ENCODE measurements around the gene LRRC7. TPM values are rescaled to one million over a fixed set of nuclear protein-coding genes. Genes with fewer than 3 reads are reported as not detected.

The LRRC7 gene
- total RNA-seq, 3 donors from 2014 or later = not detected

GRCh38 chr1:70101774-70102173 is 534.1 kb downstream of the LRRC7 start:
- Histone ChIP-seq H3K27ac (no peak overlapping the region), H3K9me3 (no peaks in the 10 kb centered on the region), H3K36me3 (no peaks in the 10 kb centered on the region), H3K4me3 (no peak overlapping the region), H3K4me1 (no peaks in the 10 kb centered on the region), H3K27me3 (no peaks in the 10 kb centered on the region)
- intact Hi-C loops (cut with DNase I; ENCODE audit: low total_unique reads) = no loop called here
- TF ChIP-seq POLR2A (IDR thresholded peaks at IDR 0.05) = no peak
- TF ChIP-seq, protein P1, sequence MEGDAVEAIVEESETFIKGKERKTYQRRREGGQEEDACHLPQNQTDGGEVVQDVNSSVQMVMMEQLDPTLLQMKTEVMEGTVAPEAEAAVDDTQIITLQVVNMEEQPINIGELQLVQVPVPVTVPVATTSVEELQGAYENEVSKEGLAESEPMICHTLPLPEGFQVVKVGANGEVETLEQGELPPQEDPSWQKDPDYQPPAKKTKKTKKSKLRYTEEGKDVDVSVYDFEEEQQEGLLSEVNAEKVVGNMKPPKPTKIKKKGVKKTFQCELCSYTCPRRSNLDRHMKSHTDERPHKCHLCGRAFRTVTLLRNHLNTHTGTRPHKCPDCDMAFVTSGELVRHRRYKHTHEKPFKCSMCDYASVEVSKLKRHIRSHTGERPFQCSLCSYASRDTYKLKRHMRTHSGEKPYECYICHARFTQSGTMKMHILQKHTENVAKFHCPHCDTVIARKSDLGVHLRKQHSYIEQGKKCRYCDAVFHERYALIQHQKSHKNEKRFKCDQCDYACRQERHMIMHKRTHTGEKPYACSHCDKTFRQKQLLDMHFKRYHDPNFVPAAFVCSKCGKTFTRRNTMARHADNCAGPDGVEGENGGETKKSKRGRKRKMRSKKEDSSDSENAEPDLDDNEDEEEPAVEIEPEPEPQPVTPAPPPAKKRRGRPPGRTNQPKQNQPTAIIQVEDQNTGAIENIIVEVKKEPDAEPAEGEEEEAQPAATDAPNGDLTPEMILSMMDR (IDR thresholded peaks at IDR 0.05) = no peak
- TF ChIP-seq POLR2AphosphoS5 (IDR thresholded peaks at IDR 0.05) = no peak
- DNase-seq (ENCODE audit: low spot score in 2 of 2) = no peak

- intact Hi-C loops (cut with DNase I; ENCODE audit: low total_unique reads) = no loop called here
- Histone ChIP-seq H3K36me3 (no peaks in the 10 kb centered on the region), H3K27ac (no peak overlapping the region), H3K9me3 (no peaks in the 10 kb centered on the region), H3K4me3 (no peak overlapping the region), H3K27me3 (no peaks in the 10 kb centered on the region), H3K4me1 (no peaks in the 10 kb centered on the region)
- DNase-seq (ENCODE audit: low spot score in 2 of 2) = no peak
- no peak for TF ChIP-seq POLR2AphosphoS5 (IDR thresholded peaks at IDR 0.05)
- TF ChIP-seq, protein P1 (IDR thresholded peaks at IDR 0.05) = no peak
- no peak for TF ChIP-seq POLR2A (IDR thresholded peaks at IDR 0.05)
Observed at GRCh38 chr1:70103770-70104169, 536.0 kb downstream of the LRRC7 start.

- Histone ChIP-seq H3K27ac (no peak overlapping the region), H3K4me1 (no peaks in the 10 kb centered on the region), H3K4me3 (no peak overlapping the region), H3K36me3 (no peaks in the 10 kb centered on the region), H3K9me3 (no peaks in the 10 kb centered on the region), H3K27me3 (no peaks in the 10 kb centered on the region)
- DNase-seq (ENCODE audit: low spot score in 2 of 2) = no peak
- intact Hi-C loops (cut with DNase I; ENCODE audit: low total_unique reads) = no loop called here
- no peak for TF ChIP-seq POLR2AphosphoS5 (IDR thresholded peaks at IDR 0.05)
- no peak for TF ChIP-seq POLR2A (IDR thresholded peaks at IDR 0.05)
- TF ChIP-seq, protein P1 (IDR thresholded peaks at IDR 0.05) = no peak
Observed at GRCh38 chr1:70109241-70109640, 541.5 kb downstream of the LRRC7 start.

- no peak for DNase-seq (ENCODE audit: low spot score in 2 of 2)
- H3K4me1 ChIP-seq = no peaks in the 10 kb centered on the region
- no peak overlapping the region for H3K27ac ChIP-seq
- TF ChIP-seq POLR2AphosphoS5 (IDR thresholded peaks at IDR 0.05) (no peak), POLR2A (IDR thresholded peaks at IDR 0.05) (no peak)
- TF ChIP-seq, protein P1 (IDR thresholded peaks at IDR 0.05) = no peak
- no peaks in the 10 kb centered on the region for H3K9me3 ChIP-seq
- no peaks in the 10 kb centered on the region for H3K36me3 ChIP-seq
- no peak overlapping the region for H3K4me3 ChIP-seq
- H3K27me3 ChIP-seq = no peaks in the 10 kb centered on the region
- intact Hi-C loops (cut with DNase I; ENCODE audit: low total_unique reads) = no loop called here
Observed at GRCh38 chr1:70112838-70113237, 545.1 kb downstream of the LRRC7 start.

DNA sequence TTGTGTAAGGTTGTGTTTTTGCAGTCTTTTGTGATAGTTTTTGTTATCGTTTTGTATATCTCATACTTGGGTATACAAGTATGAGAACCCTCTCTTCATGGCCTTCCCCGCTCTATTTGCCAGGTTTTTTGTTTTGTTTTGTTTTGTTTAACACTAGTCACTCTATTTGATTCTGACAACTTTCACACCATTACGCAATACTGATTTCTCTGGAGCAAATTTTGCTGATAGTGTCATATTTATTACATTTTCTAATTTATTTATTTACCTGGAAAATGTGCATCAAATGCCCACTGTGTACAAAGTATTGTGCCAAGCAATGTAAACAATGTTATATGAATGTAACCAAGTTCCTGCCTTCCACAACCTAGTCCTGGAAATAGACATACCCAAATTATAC is 547.6 kb downstream of the LRRC7 start:
- H3K27ac ChIP-seq = no peak overlapping the region
- TF ChIP-seq, protein P1 (IDR thresholded peaks at IDR 0.05) = no peak
- no peak for TF ChIP-seq POLR2A (IDR thresholded peaks at IDR 0.05)
- no peak for TF ChIP-seq POLR2AphosphoS5 (IDR thresholded peaks at IDR 0.05)
- H3K27me3 ChIP-seq = no peaks in the 10 kb centered on the region
- no peaks in the 10 kb centered on the region for H3K4me1 ChIP-seq
- no peaks in the 10 kb centered on the region for H3K36me3 ChIP-seq
- no peaks in the 10 kb centered on the region for H3K9me3 ChIP-seq
- intact Hi-C loops (cut with DNase I; ENCODE audit: low total_unique reads) = no loop called here
- H3K4me3 ChIP-seq = no peak overlapping the region
- DNase-seq (ENCODE audit: low spot score in 2 of 2) = no peak

All from breast epithelium (tissue), 4 donors.